SKM-1 (cell line): ENCODE data around the gene MAGI1.
A peak's percentile ranks its signal among the peaks of the same experiment; 100 is the strongest.

ENCODE experiments used
- DNase-seq: peaks from one replicate; lab custom pipeline; 2025; ENCODE audit not compliant: unreplicated experiment; lab: John Stamatoyannopoulos, UW

Gene MAGI1

GRCh38 chr3:65948841-65949573, 89.7 kb downstream of the MAGI1 start:
- DNase-seq: no peak

GRCh38 chr3:65946438-65946837, 92.3 kb downstream of the MAGI1 start:
- DNase-seq: no peak

- no peak for DNase-seq
Measured at GRCh38 chr3:65945953-65946352, 92.8 kb downstream of the MAGI1 start.

GRCh38 chr3:65945480-65945879, 93.2 kb downstream of the MAGI1 start:
- no peak for DNase-seq

GRCh38 chr3:65944252-65944651, 94.5 kb downstream of the MAGI1 start:
- no peak for DNase-seq

DNA sequence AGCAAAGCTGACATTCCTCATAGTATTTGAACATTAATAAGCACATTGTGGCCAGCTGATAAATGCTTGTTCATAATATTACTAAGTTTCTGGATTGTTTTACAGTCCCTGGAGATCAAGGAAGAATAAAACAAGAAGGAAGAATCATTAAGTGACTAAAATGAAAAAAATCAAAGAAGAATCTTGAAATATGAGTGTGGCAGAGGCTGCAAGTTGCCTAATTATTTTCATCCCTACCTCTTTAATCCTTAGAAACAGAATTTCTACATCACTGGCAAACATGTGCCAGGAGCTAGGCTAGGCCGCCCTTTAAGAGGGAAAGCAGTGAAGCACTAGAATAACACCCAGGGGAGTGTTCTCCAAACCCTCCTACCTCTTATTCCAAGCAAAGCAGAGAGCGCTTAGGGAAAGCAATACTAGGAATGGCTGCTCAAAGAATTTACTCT, 98.9 kb downstream of the MAGI1 start:
- DNase-seq: no peak

- DNase-seq: no peak
Measured at GRCh38 chr3:65939184-65939583, 99.5 kb downstream of the MAGI1 start.

GRCh38 chr3:65938676-65939075, 100.0 kb downstream of the MAGI1 start:
- no peak for DNase-seq

- DNase-seq: no peak
Measured at GRCh38 chr3:65938147-65938546, 100.6 kb downstream of the MAGI1 start.

DNA sequence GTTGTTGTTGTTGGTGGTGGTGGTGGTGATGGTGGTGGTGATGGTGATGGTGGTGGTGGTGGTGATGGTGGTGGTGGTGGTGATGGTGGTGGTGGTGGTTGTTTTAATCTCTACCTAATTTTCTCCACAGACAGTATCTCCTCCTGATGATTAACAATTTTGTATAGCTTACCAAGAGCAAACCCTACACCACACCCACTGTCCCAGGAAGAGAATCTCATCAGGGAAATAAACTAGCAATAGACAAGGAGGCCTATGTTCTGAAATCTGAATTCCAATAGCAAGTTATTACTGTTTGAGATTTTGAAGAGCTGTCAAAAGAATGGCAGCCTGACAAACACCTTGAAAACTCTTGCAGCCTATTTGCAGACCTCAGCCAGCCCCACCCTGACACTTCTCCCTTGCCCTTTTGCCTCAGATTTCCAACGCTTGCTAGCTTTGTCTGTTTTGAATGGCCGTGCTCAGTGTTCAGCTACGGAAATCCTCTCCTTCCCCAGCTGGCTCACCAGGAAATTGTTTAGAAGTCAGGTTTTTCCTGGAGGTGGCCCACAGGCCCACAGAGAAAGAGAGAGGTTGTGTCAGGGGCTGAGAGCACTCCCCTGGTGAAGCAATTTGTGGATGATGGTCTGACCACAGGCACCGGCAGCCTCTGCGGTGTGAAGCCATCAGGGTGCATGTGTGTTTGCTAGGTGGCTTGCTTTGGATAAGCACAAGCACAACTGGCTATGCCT, 101.6 kb downstream of the MAGI1 start:
- peak; percentile 53 for DNase-seq

GRCh38 chr3:65935724-65936123, 103.0 kb downstream of the MAGI1 start:
- no peak for DNase-seq

DNA sequence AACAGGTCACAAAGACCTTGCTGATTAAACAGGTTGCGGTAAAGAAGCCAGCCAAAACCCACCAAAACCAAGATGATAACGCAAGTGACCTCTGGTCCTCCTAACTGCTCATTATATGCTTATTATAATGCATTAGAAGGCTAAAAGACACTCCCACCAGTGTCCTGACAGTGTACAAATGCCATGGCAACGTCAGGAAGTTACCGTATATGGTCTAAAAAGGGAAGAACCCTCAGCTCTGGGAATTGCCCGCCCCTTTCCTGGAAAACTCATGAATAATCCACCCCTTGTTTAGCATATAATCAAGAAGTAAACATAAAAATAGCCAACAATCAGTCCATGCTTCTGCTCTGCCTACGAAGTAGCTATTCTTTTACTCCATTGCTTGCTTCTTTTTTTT, 108.1 kb downstream of the MAGI1 start:
- no peak for DNase-seq

DNA sequence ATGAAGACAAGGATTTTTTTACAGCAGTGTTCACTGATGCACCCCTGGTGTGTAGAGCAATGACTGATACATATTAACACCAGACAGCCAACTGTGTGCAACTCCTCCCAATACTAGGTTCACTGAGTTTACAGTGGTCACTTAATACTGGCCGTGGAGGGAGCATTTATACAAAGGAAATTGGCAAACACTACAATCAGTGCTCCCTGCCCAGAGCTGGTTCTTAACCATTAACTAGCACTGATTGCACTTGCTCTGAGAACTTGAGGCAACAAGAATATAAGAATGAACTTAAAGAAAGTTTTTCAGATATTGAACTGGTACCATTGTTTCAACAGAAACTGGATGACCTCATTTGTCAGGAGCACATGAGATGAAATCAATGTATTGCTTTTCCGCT, 110.6 kb downstream of the MAGI1 start:
- DNase-seq: no peak

GRCh38 chr3:65927576-65927975, 111.1 kb downstream of the MAGI1 start:
- no peak for DNase-seq

DNA sequence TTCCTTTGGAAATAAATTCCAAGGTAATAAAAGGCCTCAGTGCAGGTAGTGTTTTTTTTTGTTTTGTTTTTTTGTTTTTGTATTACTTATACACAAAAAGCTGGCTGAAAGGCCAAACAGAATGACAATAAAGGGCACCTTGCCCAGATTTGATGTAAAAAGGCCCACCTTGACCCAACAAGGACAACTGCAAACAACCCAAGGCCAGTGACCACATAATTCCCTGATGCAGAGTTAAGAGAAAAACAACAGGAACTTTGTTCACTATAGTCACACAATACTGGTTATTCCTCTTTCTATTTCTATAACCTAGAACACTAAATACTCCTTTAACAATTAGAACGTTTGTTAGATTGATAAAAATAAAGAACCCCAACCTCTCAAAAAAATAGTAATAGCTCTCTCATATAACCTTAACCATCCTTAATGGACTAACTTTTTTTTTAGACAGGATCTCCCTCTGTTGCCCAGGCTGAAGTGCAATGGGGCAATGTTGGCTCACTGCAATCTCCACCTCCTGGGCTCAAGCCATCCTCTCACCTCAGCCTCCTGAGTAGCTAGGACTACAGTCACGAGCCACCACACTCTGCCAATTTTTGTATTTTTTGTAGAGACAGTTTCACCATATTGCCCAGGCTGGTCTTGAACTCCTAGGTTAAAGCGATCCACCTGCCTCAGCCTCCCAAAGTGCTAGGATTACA, 113.3 kb downstream of the MAGI1 start:
- DNase-seq: no peak

GRCh38 chr3:65924762-65925161, 114.0 kb downstream of the MAGI1 start:
- DNase-seq: no peak

DNA sequence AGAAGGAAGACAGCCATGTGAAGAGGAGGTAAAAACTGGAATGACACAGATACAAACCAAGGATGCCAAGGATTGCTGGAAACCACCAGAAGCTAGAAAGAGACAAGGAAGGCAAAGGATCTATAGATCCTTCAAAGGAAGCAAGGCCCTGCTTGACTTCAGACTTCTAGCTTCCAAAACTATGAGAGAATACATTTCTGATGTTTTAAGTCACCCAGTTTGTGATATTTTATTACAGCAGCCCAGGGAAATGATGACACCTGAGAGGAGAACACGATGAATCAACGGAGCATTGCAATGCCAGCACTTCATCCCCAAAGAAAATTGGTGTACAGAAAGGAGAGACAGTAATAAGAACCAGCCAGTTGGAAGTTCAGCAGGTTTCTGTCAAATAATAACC, 116.3 kb downstream of the MAGI1 start:
- DNase-seq: no peak

DNA sequence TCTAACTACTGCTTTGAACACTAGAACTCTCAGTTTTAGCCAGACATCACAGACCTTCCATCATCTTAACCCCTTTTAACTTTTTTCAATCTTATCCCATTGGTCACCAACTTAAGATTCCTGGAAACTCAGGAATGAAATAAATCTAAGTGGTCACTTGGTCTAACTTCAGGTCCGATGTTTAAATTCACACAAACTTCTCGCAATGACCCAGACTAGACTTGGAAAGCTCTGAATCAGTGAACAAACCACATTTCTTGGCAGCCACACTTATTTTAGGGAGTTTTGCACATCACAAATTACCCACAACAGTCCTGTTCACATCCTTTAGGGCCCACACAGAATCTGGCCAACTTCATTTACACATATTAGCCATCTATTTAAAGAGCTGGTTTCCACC, 118.9 kb downstream of the MAGI1 start:
- no peak for DNase-seq

DNA sequence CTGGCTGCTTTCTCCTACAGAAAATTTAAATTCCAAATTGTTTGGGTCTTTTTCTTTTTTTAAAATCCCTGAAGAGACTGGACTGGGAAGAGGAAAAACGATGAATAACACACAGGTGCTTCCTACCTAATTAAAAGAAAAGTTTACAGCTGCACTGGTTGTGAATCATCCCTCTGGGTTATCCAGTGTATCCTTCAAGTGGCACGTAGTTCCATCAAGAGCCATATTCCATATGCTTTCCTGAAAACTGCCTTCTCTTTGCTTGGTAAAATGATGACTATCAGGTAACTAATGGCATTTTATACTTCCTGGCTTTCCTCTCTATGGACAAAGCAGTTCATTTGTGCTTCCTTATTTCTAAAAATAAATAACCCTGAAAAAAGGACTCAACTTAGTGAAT, 123.2 kb downstream of the MAGI1 start:
- DNase-seq: no peak

- peak; percentile 37 for DNase-seq
Measured at GRCh38 chr3:65914740-65915367, 123.9 kb downstream of the MAGI1 start.

DNA sequence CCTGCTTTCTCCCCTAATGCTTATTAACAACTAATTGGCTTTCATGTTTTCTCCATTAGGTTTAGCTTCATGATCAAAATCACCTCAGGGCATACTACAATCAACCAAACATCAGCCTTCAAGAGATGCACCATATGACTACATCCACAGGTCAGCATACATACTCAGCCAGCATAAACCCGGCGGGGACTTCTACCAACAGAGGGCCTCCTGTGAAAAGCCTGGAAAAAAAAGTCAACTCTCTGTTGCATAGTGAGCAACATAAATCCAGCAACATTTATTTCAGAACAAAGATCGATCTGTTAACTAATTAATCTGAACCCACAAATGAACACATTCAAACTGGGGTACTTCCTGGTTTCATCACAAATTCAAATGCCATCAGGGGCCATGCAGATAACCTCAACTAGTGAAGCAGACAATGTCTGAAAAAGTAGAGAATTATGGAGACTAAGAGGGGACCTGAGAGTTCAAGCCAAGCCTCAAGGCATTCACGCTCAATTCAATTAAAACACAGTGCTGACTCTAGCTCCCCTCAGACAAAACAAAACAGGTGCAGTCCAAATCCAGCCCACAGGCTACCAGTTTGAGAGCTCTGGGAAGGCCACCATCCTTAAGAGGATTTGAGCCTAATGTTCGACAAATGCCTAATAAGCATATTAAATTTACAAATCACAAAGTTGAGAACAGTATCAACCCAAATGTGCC, 124.5 kb downstream of the MAGI1 start:
- no peak for DNase-seq
